LNCAP (cell line): Measurements from ENCODE around the gene STMN1.

ENCODE experiments used
- CTCF ChIP-seq: fragments of 450-650 bp; IDR thresholded peaks from 2 replicates; pipeline ENCODE4 v1.5.1; 2017; ENCODE audit warnings: mild to moderate bottlenecking

STMN1 gene

GRCh38 chr1:25904943-25905679 lies 1.1 kb downstream of the STMN1 start:
- TF ChIP-seq CTCF = no peak

- TF ChIP-seq CTCF = no peak
Observed at GRCh38 chr1:25903986-25904385, 2.2 kb downstream of the STMN1 start.

- TF ChIP-seq CTCF = no peak
Observed at GRCh38 chr1:25902462-25902861, 3.8 kb downstream of the STMN1 start.

GRCh38 chr1:25900219-25900618 lies 6.0 kb downstream of the STMN1 start:
- TF ChIP-seq CTCF = no peak

GRCh38 chr1:25899792-25900191 lies 6.4 kb downstream of the STMN1 start:
- TF ChIP-seq CTCF = no peak

GRCh38 chr1:25898223-25899015 lies 7.8 kb downstream of the STMN1 start:
- no peak for TF ChIP-seq CTCF

GRCh38 chr1:25897754-25898153 lies 8.5 kb downstream of the STMN1 start:
- TF ChIP-seq CTCF = no peak
